ENCODE measurements around the gene SAP130. TPM values are rescaled to one million over a fixed set of nuclear protein-coding genes. Genes with fewer than 3 reads are reported as not detected.

SAP130 gene
- total RNA-seq, 3 donors from 2014 or later (not counting 1 experiment from before 2014, with no cell fraction given): 33.6 to 43.7 (median 36.2) TPM

DNA sequence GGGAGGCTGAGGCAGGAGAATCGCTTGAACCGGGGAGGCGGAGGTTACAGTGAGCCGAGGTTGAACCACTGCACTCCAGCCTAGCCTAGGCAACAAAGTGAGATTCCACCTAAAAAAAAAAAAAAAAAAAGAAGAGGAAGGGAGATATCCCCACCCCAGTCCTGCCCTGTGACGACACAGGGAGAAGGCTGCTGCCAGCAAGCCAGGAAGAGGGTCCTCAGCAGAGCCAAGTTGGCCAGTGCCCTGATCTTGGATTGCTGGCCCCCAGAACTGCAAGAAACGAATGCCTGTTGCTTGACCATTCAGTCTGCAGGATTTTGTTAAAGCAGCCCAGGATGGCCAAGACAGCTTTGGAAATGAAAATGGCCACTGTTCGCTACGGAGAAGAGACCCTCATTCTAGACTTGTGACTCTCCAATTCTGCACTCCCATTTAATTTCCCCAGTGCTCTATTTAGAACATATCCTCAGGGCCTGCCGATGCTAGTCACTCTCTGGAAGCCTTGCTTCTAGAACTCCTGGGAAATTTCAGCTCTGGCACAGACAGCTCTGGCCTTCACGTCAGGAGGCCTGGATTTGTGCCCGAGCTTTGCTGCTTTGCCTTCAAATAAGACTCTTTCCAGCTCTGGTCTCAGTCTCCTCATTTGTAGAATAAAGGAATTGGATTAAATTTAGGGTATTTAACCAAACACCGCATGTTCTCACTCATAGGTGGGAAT lies 126.4 kb downstream of the SAP130 start:
- no peaks in the 10 kb centered on the region for H3K36me3 Mint-ChIP-seq
- 95% methylated on average over 11 of the region's 12 CpGs for WGBS (ENCODE audit: insufficient coverage)
- DNase-seq (no peak), ATAC-seq (no peak)
- Histone ChIP-seq H3K27ac (ENCODE audit: low read length) (no peak overlapping the region), H3K9me3 (ENCODE audit: control insufficient read depth, insufficient read depth, low read length) (no peaks in the 10 kb centered on the region), H3K4me3 (ENCODE audit: low read length) (no peak overlapping the region), H3K27me3 (ENCODE audit: control insufficient read depth, insufficient read depth, low read length) (no peaks in the 10 kb centered on the region), H3K36me3 (ENCODE audit: control insufficient read depth, insufficient read depth, low read length) (no peaks in the 10 kb centered on the region), H3K4me1 (ENCODE audit: control insufficient read depth, insufficient read depth, low read length) (no peaks in the 10 kb centered on the region)
- H3K27ac Mint-ChIP-seq: no peak overlapping the region
- H3K9me3 Mint-ChIP-seq: no peaks in the 10 kb centered on the region
- intact Hi-C loops (cut with micrococcal nuclease): no loop called here
- no peaks in the 10 kb centered on the region for H3K4me1 Mint-ChIP-seq
- no peak overlapping the region for H3K4me3 Mint-ChIP-seq
- TF ChIP-seq, protein P1, sequence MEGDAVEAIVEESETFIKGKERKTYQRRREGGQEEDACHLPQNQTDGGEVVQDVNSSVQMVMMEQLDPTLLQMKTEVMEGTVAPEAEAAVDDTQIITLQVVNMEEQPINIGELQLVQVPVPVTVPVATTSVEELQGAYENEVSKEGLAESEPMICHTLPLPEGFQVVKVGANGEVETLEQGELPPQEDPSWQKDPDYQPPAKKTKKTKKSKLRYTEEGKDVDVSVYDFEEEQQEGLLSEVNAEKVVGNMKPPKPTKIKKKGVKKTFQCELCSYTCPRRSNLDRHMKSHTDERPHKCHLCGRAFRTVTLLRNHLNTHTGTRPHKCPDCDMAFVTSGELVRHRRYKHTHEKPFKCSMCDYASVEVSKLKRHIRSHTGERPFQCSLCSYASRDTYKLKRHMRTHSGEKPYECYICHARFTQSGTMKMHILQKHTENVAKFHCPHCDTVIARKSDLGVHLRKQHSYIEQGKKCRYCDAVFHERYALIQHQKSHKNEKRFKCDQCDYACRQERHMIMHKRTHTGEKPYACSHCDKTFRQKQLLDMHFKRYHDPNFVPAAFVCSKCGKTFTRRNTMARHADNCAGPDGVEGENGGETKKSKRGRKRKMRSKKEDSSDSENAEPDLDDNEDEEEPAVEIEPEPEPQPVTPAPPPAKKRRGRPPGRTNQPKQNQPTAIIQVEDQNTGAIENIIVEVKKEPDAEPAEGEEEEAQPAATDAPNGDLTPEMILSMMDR (IDR thresholded peaks at IDR 0.05): no peak
- peaks cover 0 to 6% of the 10 kb centered on the region in 2 donors for H3K27me3 Mint-ChIP-seq (ENCODE audit: low read depth in 2 of 2)

DNA sequence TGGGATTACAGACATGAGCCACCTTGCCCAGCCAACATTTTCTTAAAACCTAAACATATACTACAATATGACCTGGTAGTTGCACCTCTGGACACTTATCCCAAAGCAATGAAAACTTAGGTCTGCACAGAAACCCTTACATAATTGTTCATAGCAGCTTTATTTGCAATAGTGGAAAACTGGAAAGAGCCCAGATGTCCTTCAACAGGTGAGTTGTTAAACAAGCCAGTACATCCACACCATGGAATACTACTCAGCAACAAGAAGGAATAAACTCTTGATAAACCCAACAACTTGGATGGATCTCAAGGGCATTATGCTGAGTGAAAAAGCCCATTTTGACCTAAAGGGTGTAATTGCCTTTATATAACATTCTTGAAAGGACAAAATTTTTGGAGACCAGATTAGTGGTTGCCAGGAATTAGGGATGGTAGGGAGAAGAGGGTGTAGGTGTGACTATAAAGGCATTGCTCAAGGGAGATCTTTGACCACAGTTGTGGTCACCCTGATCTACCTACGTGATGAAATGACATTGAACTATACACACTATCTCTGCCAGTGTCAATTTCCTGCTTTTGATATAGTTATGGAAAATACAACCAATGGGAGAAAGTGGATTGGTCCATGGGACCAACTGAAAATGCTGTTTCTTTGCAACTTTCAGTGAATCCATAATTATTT lies 130.2 kb downstream of the SAP130 start:
- H3K36me3 Mint-ChIP-seq: no peaks in the 10 kb centered on the region
- Histone ChIP-seq H3K36me3 (ENCODE audit: control insufficient read depth, insufficient read depth, low read length) (no peaks in the 10 kb centered on the region), H3K4me1 (ENCODE audit: control insufficient read depth, insufficient read depth, low read length) (no peaks in the 10 kb centered on the region), H3K27me3 (ENCODE audit: control insufficient read depth, insufficient read depth, low read length) (no peaks in the 10 kb centered on the region), H3K4me3 (ENCODE audit: low read length) (no peak overlapping the region), H3K27ac (ENCODE audit: low read length) (no peak overlapping the region), H3K9me3 (ENCODE audit: control insufficient read depth, insufficient read depth, low read length) (no peaks in the 10 kb centered on the region)
- no peaks in the 10 kb centered on the region for H3K4me1 Mint-ChIP-seq
- H3K9me3 Mint-ChIP-seq: no peaks in the 10 kb centered on the region
- TF ChIP-seq, protein P1 (IDR thresholded peaks at IDR 0.05): no peak
- H3K27me3 Mint-ChIP-seq (ENCODE audit: low read depth in 2 of 2): no peaks in the 10 kb centered on the region
- no CpG with 5 or more reads among the region's 1 CpG for WGBS (ENCODE audit: insufficient coverage)
- intact Hi-C loops (cut with micrococcal nuclease): no loop called here
- no peak overlapping the region for H3K27ac Mint-ChIP-seq
- ATAC-seq: no peak
- DNase-seq: no peak
- H3K4me3 Mint-ChIP-seq: no peak overlapping the region

DNA sequence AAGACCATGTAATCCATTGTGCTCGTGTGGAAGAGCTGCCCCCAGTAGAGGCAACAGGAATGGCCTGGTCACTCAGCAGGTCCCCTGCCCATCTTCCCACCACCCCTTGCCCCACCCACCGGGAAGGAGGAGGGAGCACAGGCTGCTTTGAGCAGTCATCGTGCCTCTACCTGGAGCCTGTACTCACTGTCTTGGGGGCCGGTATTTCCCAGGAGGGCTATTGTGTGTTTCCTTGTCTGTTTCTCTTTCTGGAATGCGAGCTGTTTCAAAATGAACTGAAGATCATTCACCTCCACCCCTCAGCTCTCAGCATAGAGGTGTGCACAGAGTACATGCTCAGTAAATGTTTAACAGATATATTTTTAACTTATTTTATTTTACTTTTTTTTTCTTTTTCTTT lies 134.4 kb downstream of the SAP130 start:
- H3K4me3 Mint-ChIP-seq: no peak overlapping the region
- Histone ChIP-seq H3K4me1 (ENCODE audit: control insufficient read depth, insufficient read depth, low read length) (no peaks in the 10 kb centered on the region), H3K36me3 (ENCODE audit: control insufficient read depth, insufficient read depth, low read length) (no peaks in the 10 kb centered on the region), H3K9me3 (ENCODE audit: control insufficient read depth, insufficient read depth, low read length) (no peaks in the 10 kb centered on the region), H3K27ac (ENCODE audit: low read length) (no peak overlapping the region), H3K4me3 (ENCODE audit: low read length) (no peak overlapping the region), H3K27me3 (ENCODE audit: control insufficient read depth, insufficient read depth, low read length) (no peaks in the 10 kb centered on the region)
- DNase-seq (no peak), ATAC-seq (no peak)
- no peaks in the 10 kb centered on the region for H3K9me3 Mint-ChIP-seq
- H3K27ac Mint-ChIP-seq: no peak overlapping the region
- no peaks in the 10 kb centered on the region for H3K4me1 Mint-ChIP-seq
- intact Hi-C loops (cut with micrococcal nuclease): no loop called here
- no peaks in the 10 kb centered on the region for H3K27me3 Mint-ChIP-seq (ENCODE audit: low read depth in 2 of 2)
- no peaks in the 10 kb centered on the region for H3K36me3 Mint-ChIP-seq
- TF ChIP-seq, protein P1 (IDR thresholded peaks at IDR 0.05): no peak
- WGBS (ENCODE audit: insufficient coverage): 90% methylated on average over 4 of the region's 5 CpGs

Data from natural killer cell (primary cell).